IPS DF 4.7 (cell line): ENCODE data around the gene CARS1.
"Not testable (repeated sequence)": the region's sequence is repeated elsewhere in the genome, so short reads cannot be mapped to it uniquely, and the experiment has no call there.

Experiments used
- DNase-seq: peaks from one replicate; pipeline ENCODE4 v3.0.0-alpha.2; 2013; ENCODE audit warnings: low spot score; ENCODE audit errors: extremely low read depth

CARS1 gene

DNA sequence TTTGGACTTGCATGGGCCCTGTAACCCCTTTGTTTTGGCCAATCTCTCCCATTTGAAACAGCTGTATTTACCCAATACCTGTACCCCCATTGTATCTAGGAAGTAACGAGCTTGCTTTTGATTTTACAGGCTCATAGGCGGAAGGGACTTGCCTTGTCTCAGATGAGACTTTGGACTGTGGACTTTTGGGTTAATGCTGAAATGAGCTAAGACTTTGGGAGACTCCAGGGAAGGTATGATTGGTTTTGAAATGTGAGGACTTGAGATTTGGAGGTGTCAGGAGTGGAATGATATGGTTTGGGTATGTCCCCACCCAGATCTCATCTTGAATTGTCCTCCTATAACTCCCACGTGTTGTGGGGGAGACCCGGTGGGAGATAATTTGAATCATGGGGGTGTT is 6.2 kb upstream of the CARS1 start:
- DNase-seq, result not testable (repeated sequence)

DNA sequence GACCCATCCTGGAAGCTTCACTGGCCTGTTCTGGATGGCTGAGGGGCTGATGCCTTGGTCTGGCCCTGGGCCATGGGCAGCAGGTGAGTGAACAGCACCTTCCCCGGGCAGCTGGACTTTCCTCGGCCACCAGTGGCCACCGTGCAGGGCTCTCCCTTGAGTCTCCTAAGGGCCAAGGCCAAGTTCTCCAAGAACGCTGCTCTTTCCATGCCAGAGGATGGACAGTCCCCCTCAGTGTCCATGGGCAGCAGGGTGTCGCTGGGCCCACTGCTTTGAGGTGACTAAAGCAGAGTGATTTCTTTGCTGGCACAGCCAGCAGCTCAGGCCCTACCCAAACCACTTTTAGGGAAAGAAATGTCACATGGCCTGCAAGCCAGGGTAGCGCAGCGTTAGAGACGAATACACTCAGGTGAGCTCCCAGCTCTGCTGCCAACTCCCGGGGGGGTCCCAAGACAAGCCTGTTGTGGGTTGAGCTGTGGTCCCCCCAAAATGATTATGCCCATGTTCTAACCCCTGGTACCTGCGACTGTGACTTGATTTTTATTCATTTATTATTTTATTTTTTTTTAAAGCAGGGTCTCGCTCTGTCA is 3.3 kb upstream of the CARS1 start:
- no peak for DNase-seq

DNA sequence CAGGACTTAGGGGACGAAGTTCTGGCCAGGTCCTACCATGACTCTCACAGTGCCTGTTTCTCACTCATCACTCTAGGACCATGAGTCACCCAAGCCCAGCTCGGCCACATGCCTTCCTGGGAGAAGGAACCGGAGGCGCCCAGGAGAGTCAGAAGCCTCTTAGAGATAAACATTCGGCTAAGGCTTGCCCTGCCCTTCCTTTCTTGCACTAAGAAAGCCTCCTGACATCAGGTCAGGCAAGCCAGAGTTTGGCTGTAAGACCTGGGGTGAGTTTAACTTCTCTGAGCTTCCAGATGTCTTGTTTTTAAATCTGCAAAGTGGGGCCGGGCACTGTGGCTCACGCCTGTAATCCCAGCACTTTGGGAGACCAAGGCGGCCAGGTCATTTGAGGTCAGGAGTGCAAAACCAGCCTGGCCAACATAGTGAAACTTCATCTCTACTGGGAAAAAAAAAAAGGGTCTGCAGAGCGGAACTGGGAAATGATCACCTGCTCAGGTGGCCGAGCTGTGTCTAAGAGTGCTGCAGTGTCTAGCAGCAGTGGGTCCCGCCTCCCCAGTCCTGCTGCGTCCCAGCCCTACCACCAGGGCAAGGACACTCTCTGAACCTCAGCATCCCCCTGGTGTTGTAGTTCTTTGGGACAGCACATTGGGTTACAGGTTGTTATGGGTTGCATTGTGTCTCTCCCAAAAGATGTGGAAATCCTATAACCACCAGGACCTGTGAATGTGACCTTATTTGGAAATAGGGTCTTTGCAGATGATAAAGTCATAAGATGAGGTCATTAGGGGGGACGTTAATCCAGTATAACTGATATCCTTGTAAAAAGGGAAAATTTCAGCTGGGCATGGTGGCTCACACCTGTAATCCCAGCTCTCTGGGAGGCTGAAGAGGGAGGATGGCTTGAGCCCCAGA is 1.8 kb upstream of the CARS1 start:
- peak; percentile 22 for DNase-seq

DNA sequence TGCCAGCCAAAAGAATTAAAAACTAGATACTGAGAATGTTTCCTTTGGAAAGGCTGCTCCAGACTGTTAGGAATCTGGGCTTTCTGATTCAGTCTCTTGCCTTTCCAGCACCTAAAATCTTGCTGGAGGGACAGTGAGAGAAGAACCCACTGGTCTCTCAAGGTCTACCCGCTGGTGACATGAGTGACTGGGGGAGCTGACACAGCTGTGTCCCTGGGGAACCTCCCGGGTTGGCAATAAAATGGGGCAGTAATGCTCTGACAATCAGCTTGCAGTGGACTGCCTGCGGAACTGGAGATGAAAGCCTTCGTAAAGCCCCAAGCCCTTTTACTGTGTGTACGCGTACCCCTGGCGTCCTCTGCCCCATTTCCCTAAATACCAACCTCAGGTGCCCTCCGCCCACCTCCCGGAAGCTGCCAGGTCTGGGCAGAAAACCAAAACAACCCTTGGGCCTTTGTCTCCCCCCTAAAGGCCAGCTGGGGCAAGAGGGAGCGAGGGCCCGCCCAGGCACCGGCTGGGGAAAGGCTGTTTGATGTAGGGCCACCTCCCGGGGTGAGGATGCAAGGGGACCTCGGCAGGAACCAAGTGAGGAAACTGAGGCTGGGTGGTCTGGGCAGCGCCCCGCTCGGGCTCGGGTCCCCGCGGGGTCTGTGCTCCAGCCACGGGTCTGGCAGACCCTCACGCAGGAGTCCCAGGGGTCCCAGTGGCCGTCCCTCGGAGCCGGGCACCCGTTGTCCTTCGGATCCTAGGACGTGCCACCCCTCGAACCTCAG is 741 bp downstream of the CARS1 start:
- DNase-seq, result no peak

DNA sequence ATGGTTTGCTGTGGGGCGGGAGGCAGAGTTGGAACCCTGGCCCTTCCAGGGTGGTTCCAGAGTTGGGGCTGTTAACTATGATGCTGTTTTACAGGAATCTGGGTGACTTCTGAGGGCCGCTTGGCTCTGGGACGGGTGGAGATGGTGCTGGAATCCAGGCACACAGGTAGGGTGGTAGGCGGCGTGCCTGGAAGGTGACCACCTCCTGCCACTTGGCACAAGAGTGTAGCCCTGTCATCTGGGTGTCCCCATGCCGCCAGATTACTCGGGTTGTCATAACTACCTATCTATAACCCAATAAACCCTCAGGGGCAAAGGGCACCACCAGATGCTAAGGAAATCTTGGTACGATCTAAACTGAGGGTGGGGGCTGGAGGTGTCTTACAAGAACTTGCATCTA is 1.3 kb downstream of the CARS1 start:
- no peak for DNase-seq

DNA sequence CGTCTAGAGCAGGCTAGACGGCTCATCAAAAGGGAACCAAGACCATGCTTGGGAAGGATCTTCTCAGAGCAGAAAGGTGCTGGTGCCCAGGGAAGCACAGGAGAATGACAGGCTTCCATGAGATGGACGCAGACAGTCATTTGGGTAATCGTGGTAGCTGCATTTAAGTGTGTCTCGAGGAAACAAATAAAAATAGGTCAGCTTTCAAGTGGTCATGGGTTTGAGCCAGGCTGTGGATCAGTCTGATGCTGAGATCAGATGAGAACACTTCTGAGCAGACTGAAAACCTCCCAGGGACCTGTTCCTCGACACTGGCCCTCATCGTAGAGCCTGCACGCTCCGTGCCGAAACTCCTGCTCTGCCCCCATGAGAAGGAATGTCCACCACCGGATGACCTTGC is 4.7 kb downstream of the CARS1 start:
- DNase-seq, result no peak

DNA sequence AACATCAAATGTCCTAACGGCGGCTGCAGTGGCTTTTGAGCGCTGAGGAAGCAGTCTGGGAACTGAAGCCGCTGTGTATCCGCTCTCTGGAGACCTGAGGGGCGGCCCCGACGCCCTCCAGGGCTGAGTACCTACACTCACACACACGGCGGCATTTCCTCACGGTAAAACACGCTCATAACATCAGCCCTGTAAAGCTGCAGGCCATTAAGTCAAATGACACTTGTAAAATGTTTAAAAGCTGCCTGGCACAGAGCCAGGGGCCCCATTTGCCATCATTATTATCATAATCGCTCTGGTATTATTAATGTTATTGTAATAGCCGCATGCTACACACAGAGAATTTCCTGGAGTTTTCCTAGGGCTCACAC is 5.1 kb downstream of the CARS1 start:
- DNase-seq, result no peak

DNA sequence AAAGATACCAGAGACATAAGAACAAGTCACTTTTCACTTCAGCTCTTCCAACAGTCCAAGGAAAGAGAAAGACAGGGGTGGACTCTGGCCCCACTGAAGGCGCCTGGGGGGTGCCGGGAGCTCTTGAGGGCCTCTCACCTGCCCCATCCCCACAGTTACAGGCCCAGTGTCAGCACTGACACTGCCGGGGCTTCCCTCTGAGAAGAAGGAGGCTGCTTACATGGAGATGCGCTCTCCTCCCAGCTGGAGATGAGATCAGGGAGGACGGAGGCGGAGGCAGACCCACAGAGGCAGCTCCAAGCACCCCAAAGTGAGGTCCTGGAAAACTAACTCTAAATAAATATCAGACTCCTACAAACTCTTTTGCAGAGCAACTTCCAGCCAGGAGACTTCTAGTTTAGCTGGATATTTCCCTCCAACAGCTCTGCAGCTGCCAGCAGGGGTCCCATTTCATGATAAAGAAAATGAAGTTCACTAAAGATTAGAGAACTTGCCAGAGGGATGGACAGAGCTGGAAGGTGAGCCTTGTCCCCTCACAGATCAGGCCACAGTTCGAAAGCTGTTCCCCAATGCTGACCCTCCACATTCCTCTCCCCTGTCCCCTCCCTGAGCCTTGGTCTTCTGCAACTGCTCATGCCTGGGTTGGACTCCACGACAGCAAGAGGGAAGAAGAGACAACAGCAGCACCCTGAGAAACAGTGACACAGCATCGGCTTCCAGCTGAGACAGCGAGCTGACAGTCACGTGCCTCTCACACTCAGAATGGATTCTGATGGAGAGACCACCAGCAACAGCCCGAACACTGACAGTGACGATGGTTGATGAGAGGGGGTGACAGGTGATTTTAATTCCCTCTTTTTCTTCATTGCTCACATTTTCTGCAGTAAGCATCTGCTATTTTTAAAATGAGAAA is 5.8 kb downstream of the CARS1 start:
- DNase-seq, result no peak

DNA sequence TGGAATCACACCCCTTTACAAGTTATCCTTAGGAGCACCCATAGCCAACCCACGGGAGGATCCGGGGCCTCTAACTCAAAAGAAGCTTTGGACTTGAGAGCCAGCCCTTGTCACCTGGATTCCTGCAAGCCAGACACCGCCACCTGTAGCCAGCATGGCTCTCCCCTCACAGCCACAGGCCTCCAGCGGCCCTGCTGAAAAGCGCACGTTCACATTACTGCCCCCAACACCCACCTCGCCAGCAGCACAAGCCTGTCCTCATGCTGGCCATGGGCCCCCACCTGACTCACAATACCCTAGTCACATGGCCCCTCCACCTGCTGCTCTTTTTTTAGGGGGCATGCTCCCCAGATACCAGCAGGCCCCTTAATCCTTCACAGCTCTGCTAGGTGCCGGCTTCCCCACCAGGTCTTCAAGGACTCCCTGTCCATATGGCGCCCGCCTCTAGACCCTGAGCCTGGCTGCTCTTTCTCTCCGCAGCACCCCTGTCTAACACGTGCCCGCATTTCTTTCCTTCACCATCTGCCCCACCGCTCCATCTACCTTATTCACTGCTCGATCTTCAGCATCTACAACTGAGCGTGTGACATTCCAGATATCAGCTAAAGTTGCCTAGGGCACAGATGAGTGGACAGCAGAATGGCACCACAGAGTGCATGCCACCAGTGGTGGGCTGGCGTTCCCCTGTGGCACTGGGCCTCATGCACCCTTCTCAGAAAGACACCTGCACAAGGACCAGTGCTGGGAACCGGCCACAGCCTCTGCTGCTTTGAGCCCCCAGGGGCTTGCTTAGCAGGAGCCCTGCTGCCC is 6.6 kb downstream of the CARS1 start:
- DNase-seq, result no peak

DNA sequence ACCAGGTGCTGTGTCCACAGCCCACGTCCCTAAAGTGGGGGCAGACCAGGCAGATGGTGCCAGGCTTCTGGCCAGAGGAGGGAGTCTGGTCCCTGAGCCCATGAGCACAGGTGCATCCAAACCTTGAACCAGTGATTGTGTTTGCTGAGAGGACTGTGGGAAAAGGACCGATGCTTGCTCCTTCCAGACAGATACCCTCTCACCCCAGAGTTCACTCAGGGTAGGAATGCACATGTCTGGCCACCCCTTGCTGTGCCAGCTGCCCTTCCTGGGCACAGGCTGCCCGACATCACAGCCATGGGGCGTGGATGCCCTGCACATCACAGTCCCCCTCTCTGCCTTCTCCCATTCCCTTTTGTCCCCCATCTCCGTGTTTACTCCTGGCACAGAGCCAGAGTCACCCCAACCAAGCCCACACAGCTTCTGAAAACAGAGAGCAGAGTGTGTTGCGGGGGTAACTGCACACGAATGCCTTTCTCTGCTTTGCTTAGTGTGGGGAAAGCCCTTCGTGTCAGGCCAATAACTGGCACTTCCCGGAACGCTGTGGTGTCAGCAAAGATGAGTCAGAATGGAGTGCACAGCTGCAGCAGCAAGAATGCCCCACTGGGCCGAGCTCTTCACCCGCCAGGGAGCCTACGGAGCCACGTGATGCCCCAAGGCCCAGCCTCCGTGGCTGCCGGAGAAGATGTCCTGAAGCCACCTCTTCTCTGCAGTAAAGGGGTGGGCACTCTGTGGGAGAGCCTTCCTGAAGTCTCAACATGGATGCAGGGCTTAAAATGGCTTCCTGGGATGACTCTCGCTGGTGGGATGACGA is 7.6 kb downstream of the CARS1 start:
- no peak for DNase-seq

DNA sequence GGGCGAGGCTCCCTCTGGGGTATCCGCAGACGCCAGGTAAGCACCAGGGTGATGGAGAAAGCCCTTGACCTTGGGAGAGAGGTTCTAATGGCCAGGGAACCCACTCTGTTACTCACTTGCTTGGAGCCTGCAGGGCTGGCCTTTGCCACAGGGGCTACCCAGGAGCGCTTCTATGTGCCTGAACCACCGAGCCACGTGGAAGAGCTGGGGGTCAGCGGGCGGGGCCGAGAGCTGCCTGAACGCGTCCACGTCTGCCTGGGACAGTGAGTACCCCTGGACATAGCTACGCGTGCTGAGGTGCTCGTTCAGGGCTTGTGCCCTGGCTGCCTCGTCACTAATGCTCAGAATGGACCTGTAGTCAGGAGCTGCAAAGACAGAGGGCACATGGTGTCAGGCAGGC is 9.6 kb downstream of the CARS1 start:
- no peak for DNase-seq

DNA sequence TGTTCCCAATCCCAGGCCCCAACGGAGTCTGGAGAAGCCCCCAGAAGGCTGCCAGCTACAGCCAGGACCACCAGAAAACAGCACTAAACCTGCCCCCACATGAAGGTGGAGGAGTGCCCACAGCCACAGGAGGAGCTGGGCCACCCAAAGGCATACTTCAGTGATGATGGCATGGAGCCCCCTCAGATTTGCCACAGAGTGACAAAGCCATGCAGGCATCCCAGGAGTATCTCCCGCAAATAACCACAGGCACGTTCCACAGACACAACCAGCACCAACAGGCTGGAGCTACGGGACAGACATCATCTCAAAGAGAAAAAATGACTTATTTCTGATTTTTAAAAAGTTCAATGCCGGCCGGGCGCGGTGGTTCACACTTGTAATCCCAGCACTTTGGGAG is 10.6 kb downstream of the CARS1 start:
- DNase-seq, result no peak

DNA sequence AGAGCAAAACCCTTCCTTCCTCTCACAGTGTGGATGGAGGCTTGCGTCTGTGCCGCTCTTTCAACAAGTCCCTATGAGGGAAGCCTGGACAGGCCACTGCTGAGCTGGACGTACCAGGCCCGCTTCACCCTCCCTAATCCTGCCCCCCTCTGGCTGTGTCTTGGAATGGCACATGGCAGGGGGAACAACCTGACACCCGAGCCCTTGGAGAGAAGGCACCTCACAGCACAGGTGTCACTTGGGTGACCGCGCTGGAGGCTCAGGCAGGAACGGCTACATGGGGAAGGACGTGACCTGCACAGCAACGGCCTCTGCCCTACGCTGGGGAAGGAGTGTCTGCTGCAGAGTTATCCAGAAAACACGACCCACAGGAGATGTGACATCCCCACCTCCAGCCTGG is 11.0 kb downstream of the CARS1 start:
- no peak for DNase-seq

DNA sequence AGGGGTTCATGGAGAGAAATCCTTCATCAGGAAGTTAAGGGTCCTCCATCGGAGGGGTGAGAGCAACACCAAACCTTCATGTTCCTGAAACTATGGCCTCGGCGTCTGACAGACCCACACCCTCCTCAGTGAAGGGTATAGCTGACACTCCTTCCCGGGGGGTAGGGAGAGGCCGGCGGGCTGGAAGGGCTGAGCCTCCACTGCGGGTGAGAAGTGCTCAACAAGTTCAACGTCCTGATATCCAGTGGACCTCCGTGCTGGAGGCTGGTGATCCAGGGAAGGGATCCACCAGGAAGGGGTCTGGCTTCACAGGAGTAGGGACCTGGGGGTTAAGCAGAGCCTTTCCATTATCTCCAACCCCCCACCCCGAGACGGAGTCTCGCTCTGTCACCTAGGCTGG is 12.3 kb downstream of the CARS1 start:
- no peak for DNase-seq

DNA sequence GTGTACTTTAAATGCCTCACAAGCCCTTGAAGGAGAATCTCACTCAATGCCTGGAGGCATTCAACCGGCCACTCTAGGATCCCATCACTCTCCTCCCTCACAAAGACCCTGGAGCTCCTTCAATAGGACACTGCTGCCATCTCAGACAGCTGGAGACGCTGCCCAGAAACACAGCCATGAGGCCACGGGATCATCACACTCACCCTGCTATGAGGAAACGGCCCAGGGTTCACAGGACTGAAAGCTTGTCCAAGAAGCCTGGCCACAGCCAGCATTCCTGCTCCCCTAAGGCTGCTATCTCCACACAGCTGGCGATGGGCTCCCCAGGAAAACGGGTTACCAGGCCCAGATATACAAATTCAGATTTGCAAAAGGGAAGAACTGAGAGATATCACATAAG is 13.2 kb downstream of the CARS1 start:
- no peak for DNase-seq

DNA sequence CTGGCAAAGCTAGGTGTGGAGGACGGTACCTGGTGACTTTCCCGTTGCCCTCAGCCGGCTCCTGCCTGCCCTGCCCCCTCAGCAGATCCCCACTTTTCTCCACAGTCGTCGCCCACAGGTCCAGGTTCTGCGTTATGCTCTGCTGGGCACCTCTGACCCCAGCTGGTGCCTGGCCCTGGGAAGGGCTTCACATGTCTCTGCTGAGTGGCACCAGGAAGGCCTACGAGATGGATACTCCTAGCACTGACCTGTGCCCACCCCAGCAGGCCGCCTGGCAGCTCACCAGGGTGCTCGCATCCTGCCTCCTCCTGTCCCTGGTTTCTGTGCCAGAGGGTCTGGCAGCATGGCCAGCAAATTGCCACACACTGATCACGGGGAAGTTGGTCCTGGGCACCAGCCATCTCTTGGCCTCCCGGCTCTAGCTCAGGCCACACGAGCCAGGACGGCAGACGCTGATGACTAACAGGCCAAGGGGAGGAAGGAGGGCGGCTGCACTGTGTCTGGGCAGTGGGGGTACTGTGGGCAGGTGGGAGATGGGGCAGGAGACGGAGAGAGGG is 13.8 kb downstream of the CARS1 start:
- no peak for DNase-seq

DNA sequence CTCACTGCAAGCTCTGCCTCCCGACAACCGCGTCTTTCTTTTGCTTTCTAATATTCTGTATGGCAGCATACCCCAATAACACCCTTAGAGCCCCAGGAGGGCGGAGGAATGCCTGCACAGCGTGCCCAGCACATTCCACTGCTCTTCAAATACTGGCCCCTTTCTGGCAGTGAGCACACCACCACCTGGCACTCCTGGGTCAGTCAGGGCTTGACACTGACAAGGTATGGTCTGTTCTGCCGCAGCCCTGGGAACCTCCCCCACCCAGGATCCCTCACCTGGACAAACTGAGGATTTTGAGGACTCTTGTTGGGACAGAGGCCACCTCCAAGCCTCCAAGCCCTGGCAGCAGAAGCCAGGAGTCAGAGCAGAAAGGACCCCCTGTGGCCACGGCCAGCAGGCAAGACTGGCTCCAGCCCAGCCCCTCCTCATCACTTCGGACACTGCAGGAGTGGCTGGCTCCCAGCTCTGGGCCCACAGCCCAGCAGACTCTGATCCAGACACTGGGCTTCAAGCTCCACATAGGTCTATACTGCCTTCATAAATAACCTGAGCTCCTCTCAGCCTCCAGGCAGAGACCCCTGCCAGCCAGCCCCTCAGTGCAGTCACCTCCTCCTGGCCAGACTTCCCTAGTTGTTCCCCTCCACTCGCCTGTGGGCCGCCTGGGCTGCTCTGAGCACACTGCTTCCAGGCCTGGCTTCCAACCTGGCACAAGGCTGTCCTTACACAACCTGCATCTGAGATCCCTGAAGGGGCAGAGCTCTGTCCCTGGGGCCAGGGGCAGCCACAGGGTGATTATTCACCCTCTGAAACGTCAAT is 14.5 kb downstream of the CARS1 start:
- no peak for DNase-seq

DNA sequence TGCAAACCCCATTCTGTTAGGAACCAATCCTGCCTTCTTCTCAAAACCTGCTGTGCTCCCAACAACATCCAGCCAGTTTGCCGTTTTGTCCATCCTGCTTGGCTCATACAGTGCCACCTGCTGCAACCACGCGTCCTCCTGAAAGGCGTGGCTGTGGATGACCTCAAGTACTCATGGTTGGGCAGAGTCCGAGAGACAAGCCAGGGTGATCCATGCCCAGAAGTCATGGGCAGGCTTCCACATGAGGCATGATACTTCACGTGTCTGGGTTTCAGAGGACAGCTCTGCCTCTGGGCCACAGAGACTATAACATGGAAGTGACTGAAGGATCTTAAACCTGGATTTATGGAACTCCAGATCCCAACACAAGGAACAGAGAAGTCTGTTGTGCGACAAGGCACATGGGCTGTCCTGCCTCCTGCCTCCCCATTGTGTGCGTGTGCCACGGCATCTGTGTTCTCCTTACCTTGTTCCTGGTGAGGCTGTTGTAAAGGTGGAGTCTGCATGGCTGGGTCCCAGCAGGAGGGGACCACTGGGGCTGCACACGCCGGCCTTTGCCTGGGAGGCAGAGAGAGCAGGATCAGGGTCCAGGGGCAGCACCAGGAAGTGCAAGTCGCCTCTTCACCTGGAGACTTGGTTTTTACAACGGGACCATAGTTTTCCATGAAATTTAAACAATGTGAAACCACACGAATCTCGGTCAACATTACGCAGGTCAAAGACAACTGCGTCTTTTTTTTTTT is 15.4 kb downstream of the CARS1 start:
- no peak for DNase-seq
